Vagina (tissue), 2 donors: ENCODE measurements around the gene OBSL1. TPM values are rescaled to one million over a fixed set of nuclear protein-coding genes. Genes with fewer than 3 reads are reported as not detected.

ENCODE experiments used
- DNase-seq, 2 donors: peaks; one replicate each; pipeline ENCODE4 v3.0.0-alpha.2; 2017; ENCODE audit errors: extremely low spot score in 2 of 2
- H3K27ac ChIP-seq: fragments of 200-600 bp; sonication (generic); one replicate; pipeline ENCODE4 v1.5.1; 2019
- H3K27me3 ChIP-seq: fragments of 200-600 bp; sonication (generic); one replicate; pipeline ENCODE4 v1.5.1; 2019
- H3K36me3 ChIP-seq, 2 donors: fragments of 200-600 bp; sonication (generic); one replicate each; pipeline ENCODE4 v1.5.1; 2017 to 2019
- H3K4me1 ChIP-seq: fragments of 200-600 bp; sonication (generic); one replicate; pipeline ENCODE4 v1.5.1; 2019
- H3K4me3 ChIP-seq, 2 donors: fragments of 200-600 bp; sonication (generic); 1 replicate in 1 of 2; 2 replicates in 1 of 2; pipeline ENCODE4 v1.5.1; 2016 to 2019
- H3K9me3 ChIP-seq: fragments of 200-600 bp; sonication (generic); one replicate; pipeline ENCODE4 v1.5.1; 2019
- POLR2A ChIP-seq, 2 donors: fragments of 450-650 bp; IDR thresholded peaks; one replicate each; pipeline ENCODE4 v1.6.1; 2017; ENCODE audit warnings: antibody characterized with exemption in 2 of 2, mild to moderate bottlenecking in 2 of 2, moderate library complexity in 2 of 2
- POLR2AphosphoS5 ChIP-seq, 2 donors: sonication (generic); formaldehyde crosslinking; IDR thresholded peaks; one replicate each; pipeline ENCODE4 v1.9.0; 2017; ENCODE audit warnings: antibody characterized with exemption in 2 of 2, mild to moderate bottlenecking in 2 of 2, low read depth in 1 of 2; ENCODE audit not compliant: insufficient read depth in 1 of 2
- intact Hi-C: fragments of 100-400 bp; cut with DNase I; formaldehyde crosslinking; loops from one replicate; pipeline ENCODE4 v1.15.1; 2023
- total RNA-seq: library from RNA; depleted of rRNA; stranded (reverse); fragments of >200 nt; gene quantifications from one replicate; pipeline ENCODE4 v1.2.3, GENCODE V29; 2016
- TF ChIP-seq, protein P1 (sequence below), 3 experiments: fragments of 450-650 bp in 2 of 3; fragments of 200-600 bp in 1 of 3; sonication (generic) in 1 of 3; IDR thresholded peaks; one replicate each; pipeline ENCODE4 v1.5.1; 2017 to 2019; ENCODE audit warnings: antibody characterized with exemption in 3 of 3, mild to moderate bottlenecking in 2 of 3, moderate library complexity in 2 of 3

Gene OBSL1
- total RNA-seq, 1 donor from 2014 or later: 53.0 TPM

DNA sequence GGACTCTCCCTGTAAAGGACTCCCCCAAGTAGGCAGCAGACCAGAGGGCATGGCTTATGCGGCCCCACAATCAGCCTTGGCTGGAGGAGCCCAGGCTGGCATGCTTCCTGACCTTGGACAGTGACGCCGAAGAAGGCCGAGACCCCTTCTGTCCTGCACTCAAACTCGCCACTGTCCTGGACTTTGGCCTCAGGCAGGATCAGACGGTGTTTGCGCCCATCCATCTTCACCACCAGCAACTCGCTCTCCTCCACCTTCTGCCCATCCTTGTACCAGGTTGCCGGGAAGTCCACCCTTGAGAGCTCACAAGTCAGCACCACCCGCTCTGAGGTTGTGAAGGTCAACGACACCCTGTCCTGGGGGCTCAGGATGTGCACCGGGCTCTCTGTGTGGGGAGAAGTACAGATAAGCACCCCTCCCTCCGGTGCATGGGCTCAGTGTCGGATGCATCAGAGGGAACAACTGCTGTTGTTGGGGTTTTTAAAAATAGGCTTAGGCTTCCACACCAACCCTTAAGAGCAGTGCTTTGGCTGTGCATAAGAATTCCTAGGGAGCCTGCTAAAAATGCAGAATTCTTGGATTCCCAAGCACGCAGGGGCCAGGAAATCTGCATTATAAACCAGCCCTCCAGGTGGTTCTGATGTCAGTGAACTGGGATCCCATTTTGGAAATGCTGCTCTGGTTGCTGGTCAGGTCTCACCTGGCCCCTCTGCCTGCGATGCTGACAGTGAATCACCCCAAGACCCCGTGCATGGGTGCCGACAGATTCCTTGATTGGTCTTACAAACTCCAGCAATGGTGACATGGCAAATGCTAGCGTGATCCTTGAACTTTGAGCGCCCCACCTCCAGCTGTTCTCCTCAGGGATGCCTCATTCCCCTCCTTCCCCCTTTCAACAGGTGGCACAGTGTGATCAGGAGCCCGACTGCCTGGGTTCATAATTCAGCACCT, 5.9 kb downstream of the OBSL1 start:
- Histone ChIP-seq H3K36me3 (peaks cover 0 to 11% of the 10 kb centered on the region in 2 donors), H3K4me3 (no peak overlapping the region), H3K27ac (no peak overlapping the region), H3K4me1 (peaks cover 6% of the 10 kb centered on the region), H3K27me3 (no peaks in the 10 kb centered on the region), H3K9me3 (no peaks in the 10 kb centered on the region)
- DNase-seq: no peak
- no peak for TF ChIP-seq POLR2AphosphoS5 (IDR thresholded peaks at IDR 0.05; ENCODE audit: insufficient read depth in 1 of 2, low read depth in 1 of 2)
- TF ChIP-seq POLR2A (IDR thresholded peaks at IDR 0.05): no peak
- TF ChIP-seq, protein P1, sequence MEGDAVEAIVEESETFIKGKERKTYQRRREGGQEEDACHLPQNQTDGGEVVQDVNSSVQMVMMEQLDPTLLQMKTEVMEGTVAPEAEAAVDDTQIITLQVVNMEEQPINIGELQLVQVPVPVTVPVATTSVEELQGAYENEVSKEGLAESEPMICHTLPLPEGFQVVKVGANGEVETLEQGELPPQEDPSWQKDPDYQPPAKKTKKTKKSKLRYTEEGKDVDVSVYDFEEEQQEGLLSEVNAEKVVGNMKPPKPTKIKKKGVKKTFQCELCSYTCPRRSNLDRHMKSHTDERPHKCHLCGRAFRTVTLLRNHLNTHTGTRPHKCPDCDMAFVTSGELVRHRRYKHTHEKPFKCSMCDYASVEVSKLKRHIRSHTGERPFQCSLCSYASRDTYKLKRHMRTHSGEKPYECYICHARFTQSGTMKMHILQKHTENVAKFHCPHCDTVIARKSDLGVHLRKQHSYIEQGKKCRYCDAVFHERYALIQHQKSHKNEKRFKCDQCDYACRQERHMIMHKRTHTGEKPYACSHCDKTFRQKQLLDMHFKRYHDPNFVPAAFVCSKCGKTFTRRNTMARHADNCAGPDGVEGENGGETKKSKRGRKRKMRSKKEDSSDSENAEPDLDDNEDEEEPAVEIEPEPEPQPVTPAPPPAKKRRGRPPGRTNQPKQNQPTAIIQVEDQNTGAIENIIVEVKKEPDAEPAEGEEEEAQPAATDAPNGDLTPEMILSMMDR (IDR thresholded peaks at IDR 0.05): no peak
- intact Hi-C loops: no loop called here

DNA sequence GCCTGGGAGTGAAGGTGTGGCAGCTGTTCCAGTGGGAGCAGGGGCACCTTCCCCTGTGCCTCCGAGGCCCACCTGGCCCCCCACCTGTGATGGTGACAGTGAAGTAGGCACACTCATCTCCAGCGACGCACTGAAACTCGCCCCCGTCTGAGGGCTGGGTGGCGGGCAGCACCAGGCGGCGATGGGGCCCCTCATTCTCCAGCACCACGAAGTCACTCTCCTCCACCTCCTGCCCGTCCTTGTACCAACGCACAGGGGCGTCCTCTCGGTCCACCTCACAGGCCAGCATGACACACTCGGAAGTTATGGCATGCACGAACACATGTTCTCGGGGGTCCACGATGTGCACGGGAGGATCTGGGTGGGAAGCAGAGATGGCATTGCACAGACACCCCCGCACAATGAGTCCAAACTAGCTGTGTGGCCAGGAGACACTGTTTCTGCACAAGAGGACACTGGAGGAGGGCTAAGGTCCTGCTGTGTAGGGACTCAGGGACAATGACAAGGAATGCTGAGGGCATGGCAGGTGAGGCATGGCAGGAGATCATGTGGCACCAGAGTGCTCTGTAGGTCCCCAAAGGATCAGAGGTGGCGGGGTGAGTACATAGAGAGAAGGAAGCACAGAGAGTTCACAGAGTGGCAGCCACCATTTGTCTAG, 7.9 kb downstream of the OBSL1 start:
- DNase-seq: no peak
- Histone ChIP-seq H3K4me1 (no peaks in the 10 kb centered on the region), H3K36me3 (peaks cover 0 to 11% of the 10 kb centered on the region in 2 donors), H3K4me3 (no peak overlapping the region), H3K27ac (no peak overlapping the region), H3K27me3 (no peaks in the 10 kb centered on the region), H3K9me3 (no peaks in the 10 kb centered on the region)
- TF ChIP-seq POLR2AphosphoS5 (IDR thresholded peaks at IDR 0.05; ENCODE audit: insufficient read depth in 1 of 2, low read depth in 1 of 2) (no peak), POLR2A (IDR thresholded peaks at IDR 0.05) (no peak)
- TF ChIP-seq, protein P1 (IDR thresholded peaks at IDR 0.05): no peak
- intact Hi-C loops: no loop called here

DNA sequence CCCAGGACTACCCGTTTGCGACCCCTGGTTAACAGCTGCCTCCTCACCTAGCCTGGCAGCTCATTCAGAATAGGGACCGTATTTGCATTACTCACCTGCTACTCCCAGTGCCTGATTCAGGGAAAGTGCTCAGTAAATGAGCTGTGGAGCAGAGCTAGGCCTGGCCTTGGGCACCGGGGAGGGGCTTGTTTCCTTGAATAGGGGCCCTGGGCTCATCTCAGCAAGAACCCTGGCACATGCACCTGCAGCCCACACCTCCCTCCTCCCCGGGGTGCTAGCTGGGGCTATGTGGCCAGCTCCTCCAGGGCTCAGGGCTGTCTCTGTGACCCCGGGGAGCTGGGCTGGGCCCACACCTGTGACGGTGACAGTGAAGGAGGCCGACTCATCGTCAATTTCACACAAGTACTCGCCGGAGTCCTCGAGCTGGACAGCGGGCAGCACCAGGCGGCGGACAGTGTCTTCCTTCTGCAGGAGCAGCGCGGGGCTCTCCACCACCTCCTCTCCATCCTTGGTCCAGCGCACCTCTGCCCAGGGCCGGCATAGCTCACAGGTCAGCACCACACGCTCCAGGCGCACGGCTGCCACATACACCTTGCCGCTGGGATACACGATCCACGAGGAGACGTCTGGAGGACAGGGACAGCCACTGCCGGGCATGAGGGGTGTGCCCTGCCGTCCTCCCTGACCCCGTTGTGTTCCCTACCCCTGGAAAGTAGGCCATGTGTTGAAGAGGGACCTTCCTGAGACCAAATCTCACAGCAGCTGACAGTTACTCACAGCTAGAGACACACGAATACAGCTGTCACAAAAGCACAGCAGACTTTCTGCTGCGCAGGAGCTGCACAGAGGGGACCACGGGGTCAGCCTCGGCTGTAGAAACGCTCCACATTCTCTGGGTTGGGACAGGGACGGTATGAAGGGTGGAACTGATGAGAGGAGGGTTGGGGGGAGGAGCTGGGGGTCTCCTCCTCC, 9.0 kb downstream of the OBSL1 start:
- Histone ChIP-seq H3K4me1 (no peaks in the 10 kb centered on the region), H3K27me3 (no peaks in the 10 kb centered on the region), H3K27ac (no peak overlapping the region), H3K4me3 (no peak overlapping the region), H3K9me3 (no peaks in the 10 kb centered on the region), H3K36me3 (peaks cover 0 to 11% of the 10 kb centered on the region in 2 donors)
- TF ChIP-seq POLR2A (IDR thresholded peaks at IDR 0.05): no peak
- TF ChIP-seq POLR2AphosphoS5 (IDR thresholded peaks at IDR 0.05; ENCODE audit: insufficient read depth in 1 of 2, low read depth in 1 of 2): no peak
- TF ChIP-seq, protein P1 (IDR thresholded peaks at IDR 0.05): no peak
- intact Hi-C loops: no loop called here
- DNase-seq: no peak

DNA sequence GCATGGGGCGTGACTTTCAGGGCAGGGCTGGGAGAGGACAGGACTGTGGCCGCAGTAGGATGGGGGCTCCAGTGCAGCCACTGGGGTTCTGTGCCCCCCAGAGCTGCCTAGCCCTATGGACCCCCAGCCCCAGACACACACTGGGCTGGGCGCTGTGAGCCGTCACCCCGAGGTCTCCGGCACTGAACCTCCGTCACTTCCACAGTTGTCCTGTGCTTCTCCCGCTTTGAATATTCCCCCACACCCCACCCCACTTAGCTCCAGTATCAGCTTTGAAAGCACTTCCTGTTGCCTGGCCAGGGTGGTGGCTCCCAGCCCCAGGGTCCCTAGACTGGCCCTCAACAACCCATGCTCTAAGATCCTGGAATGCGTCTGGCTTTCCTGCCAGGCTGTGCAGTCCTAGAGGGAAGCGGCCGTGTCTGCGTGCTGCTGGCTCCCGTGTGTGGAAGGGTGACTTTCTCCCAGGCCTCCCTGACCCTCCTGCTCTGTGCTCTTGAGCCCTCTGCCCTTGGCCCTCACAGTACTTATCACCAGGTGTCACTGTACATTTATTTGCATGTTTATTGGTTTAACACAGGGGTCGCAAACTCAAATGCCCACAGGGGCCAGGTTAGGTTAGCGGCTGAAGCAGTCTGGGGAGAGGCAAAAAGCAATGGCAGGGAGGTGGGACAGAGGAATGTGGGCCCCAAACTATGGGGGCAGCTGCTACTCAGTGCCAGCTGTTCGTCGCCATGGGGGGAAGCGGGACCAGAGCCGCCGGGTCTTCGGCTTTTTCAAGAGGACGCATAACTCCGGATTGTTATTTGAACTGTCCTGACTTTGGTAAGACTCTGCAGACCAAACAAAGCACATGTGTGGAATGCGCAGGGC, 9.9 kb downstream of the OBSL1 start:
- Histone ChIP-seq H3K4me1 (no peaks in the 10 kb centered on the region), H3K4me3 (no peak overlapping the region), H3K9me3 (no peaks in the 10 kb centered on the region), H3K27me3 (no peaks in the 10 kb centered on the region), H3K36me3 (peaks cover 0 to 11% of the 10 kb centered on the region in 2 donors), H3K27ac (no peak overlapping the region)
- TF ChIP-seq POLR2A (IDR thresholded peaks at IDR 0.05): no peak
- TF ChIP-seq, protein P1 (IDR thresholded peaks at IDR 0.05): no peak
- no peak for TF ChIP-seq POLR2AphosphoS5 (IDR thresholded peaks at IDR 0.05; ENCODE audit: insufficient read depth in 1 of 2, low read depth in 1 of 2)
- intact Hi-C loops: no loop called here
- DNase-seq: no peak
